K562 (cell line): ENCODE results near the gene TMEM30A. TPM values are rescaled to one million over a fixed set of nuclear protein-coding genes. Genes with fewer than 3 reads are reported as not detected.

Experiments used
- MEF2D ChIP-seq: conservative IDR thresholded peaks from 2 replicates; pipeline ENCODE4 v1.6.1; 2016; ENCODE audit warnings: low read depth, missing genetic modification characterization, missing compliant biosample characterization
- TAF9B ChIP-seq: fragments of 450-650 bp; IDR thresholded peaks from 2 replicates; pipeline ENCODE4 v1.6.1; 2018; ENCODE audit warnings: mild to moderate bottlenecking; ENCODE audit not compliant: partially characterized antibody
- ZNF224 ChIP-seq: sonication (generic); formaldehyde crosslinking; IDR thresholded peaks from 2 replicates; pipeline ENCODE4 v1.8.0; 2022; ENCODE audit warnings: mild to moderate bottlenecking, missing genetic modification reagents
- polyA plus RNA-seq, 8 experiments: library from polyadenylated mRNA; depleted of rRNA in 4 of 8; stranded (reverse) in 5 of 8; unstranded in 3 of 8; fragments of >200 nt; fragmentation: Nextera tagmentation in 2 of 8; fragmentation: Illumina TruSeq in 1 of 8; extraction: Ambion mirVana in 2 of 8; extraction: Trizol in 1 of 8; gene quantifications; 2 replicates each; pipeline versions ENCODE4 v1.2.1 to v1.2.3, GENCODE V29; 2011 to 2014; ENCODE audit warnings: inconsistent platforms in 1 of 8, missing spikeins in 1 of 8
- total RNA-seq, 7 experiments: library from RNA; depleted of rRNA in 6 of 7; stranded (reverse); fragments of >200 nt in 6 of 7; fragmentation: Illumina TruSeq in 2 of 7; extraction: Trizol in 2 of 7; gene quantifications; 2 replicates each; pipeline versions ENCODE4 v1.2.1 to v1.2.3, GENCODE V29; 2011 to 2021; ENCODE audit warnings: low replicate concordance in 1 of 7
- TF ChIP-seq, protein P1 (sequence below): fragments of 200-800 bp; sonication (Bioruptor generic); IDR thresholded peaks from 2 replicates; pipeline ENCODE4 v1.6.1; 2016; ENCODE audit warnings: missing genetic modification characterization, missing compliant biosample characterization

Gene TMEM30A
- total and polyA plus RNA-seq, 9 of the 15 experiments (the other 6 are each of a cell fraction or from before 2014, with no cell fraction given) = 6.5 to 31.2 (median 16.3) TPM

DNA sequence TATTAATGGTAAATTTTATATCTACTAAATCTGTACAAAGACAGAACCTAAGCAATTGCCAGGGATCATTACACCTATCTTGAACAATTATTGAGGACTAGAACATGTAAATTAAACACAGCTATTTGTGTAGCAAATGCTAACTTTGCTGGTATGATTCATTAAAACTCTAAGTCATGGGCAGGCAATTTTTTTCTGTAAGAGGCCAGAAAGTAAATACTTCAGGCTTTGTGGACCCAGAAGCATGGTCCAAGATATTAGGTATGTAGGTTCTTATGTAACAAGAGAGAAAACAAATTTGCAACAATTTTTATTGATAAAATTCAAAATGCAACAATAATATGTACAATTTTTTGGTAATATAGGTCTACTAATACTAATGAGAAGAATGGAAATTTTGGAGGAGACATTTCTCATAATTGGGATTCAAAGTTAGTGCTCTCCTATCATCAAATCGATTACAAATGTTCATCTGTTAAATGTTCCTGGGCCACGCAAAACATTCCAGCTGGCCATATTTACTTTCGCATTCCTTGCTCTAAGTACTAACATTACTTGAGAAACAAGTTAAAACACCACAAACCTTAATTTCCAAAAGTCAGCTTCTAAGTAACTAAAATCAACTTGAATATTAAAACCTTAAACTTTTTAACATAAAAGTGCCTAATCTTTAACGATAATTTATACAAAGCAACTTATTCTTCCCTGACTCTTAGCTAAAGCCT lies 4.3 kb downstream of the TMEM30A start (continued):
- TF ChIP-seq, protein P1, sequence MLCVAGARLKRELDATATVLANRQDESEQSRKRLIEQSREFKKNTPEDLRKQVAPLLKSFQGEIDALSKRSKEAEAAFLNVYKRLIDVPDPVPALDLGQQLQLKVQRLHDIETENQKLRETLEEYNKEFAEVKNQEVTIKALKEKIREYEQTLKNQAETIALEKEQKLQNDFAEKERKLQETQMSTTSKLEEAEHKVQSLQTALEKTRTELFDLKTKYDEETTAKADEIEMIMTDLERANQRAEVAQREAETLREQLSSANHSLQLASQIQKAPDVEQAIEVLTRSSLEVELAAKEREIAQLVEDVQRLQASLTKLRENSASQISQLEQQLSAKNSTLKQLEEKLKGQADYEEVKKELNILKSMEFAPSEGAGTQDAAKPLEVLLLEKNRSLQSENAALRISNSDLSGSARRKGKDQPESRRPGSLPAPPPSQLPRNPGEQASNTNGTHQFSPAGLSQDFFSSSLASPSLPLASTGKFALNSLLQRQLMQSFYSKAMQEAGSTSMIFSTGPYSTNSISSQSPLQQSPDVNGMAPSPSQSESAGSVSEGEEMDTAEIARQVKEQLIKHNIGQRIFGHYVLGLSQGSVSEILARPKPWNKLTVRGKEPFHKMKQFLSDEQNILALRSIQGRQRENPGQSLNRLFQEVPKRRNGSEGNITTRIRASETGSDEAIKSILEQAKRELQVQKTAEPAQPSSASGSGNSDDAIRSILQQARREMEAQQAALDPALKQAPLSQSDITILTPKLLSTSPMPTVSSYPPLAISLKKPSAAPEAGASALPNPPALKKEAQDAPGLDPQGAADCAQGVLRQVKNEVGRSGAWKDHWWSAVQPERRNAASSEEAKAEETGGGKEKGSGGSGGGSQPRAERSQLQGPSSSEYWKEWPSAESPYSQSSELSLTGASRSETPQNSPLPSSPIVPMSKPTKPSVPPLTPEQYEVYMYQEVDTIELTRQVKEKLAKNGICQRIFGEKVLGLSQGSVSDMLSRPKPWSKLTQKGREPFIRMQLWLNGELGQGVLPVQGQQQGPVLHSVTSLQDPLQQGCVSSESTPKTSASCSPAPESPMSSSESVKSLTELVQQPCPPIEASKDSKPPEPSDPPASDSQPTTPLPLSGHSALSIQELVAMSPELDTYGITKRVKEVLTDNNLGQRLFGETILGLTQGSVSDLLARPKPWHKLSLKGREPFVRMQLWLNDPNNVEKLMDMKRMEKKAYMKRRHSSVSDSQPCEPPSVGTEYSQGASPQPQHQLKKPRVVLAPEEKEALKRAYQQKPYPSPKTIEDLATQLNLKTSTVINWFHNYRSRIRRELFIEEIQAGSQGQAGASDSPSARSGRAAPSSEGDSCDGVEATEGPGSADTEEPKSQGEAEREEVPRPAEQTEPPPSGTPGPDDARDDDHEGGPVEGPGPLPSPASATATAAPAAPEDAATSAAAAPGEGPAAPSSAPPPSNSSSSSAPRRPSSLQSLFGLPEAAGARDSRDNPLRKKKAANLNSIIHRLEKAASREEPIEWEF = no peak
- TF ChIP-seq MEF2D (tag) = no peak
- no peak for TF ChIP-seq TAF9B
- TF ChIP-seq ZNF224 = no peak
- TF ChIP-seq, all 486 proteins: peak for 0
